ENCODE measurements around the gene BACE2.

BACE2 gene

GRCh38 chr21:41325138-41325912, 157.4 kb downstream of the BACE2 start:
- FAIRE-seq, result no peak

GRCh38 chr21:41326414-41327080, 158.6 kb downstream of the BACE2 start:
- no peak for FAIRE-seq

GRCh38 chr21:41327753-41328152, 159.8 kb downstream of the BACE2 start:
- no peak for FAIRE-seq

- no peak for FAIRE-seq
These were observed 161.0 kb downstream of the BACE2 start for GRCh38 chr21:41328660-41329607.

All from A204.1 (cell line).